GM18498 (cell line): ENCODE results near the gene DRD5.
"Not testable (repeated sequence)": the region's sequence is repeated elsewhere in the genome, so short reads cannot be mapped to it uniquely, and the experiment has no call there.

Experiments
- ATAC-seq: cut with Tn5 transposase; IDR thresholded peaks from one replicate; pipeline ENCODE4 v1.9.1; 2021; ENCODE audit warnings: mild to moderate bottlenecking, moderate library complexity; ENCODE audit not compliant: unreplicated experiment

DRD5 gene

GRCh38 chr4:9781343-9782135 lies at the start of gene DRD5:
TSS of gene DRD5 (plus strand) at chr4:9781634. CDS start at chr4:9782030, 396 bp downstream.
- ATAC-seq, result no peak

- ATAC-seq, result not testable (repeated sequence)
These were observed 49.2 kb upstream of the DRD5 start for GRCh38 chr4:9732256-9732655.

- no peak for ATAC-seq
These were observed 45.9 kb upstream of the DRD5 start for GRCh38 chr4:9735515-9735914.

GRCh38 chr4:9737280-9737679 lies 44.2 kb upstream of the DRD5 start:
- ATAC-seq, result not testable (repeated sequence)

GRCh38 chr4:9743789-9744188 lies 37.6 kb upstream of the DRD5 start:
- ATAC-seq, result not testable (repeated sequence)

- no peak for ATAC-seq
These were observed 35.7 kb upstream of the DRD5 start for GRCh38 chr4:9745782-9746181.

GRCh38 chr4:9758641-9759317 lies 22.7 kb upstream of the DRD5 start:
- no peak for ATAC-seq

- ATAC-seq, result no peak
These were observed 18.5 kb upstream of the DRD5 start for GRCh38 chr4:9762823-9763475.

- ATAC-seq, result no peak
These were observed 17.2 kb upstream of the DRD5 start for GRCh38 chr4:9764155-9764696.

- no peak for ATAC-seq
These were observed 16.3 kb upstream of the DRD5 start for GRCh38 chr4:9765091-9765490.

GRCh38 chr4:9769321-9769720 lies 12.1 kb upstream of the DRD5 start:
- no peak for ATAC-seq

- ATAC-seq, result no peak
These were observed 10.4 kb upstream of the DRD5 start for GRCh38 chr4:9771034-9771433.

- ATAC-seq, result no peak
These were observed 8.0 kb upstream of the DRD5 start for GRCh38 chr4:9773471-9773870.

GRCh38 chr4:9782136-9782436 lies 652 bp downstream of the DRD5 start:
- ATAC-seq, result no peak

GRCh38 chr4:9785891-9786290 lies 4.5 kb downstream of the DRD5 start:
- not testable (repeated sequence) for ATAC-seq

GRCh38 chr4:9792381-9792780 lies 10.9 kb downstream of the DRD5 start:
- no peak for ATAC-seq

GRCh38 chr4:9796641-9797040 lies 15.2 kb downstream of the DRD5 start:
- not testable (repeated sequence) for ATAC-seq

- ATAC-seq, result no peak
These were observed 19.4 kb downstream of the DRD5 start for GRCh38 chr4:9800848-9801247.

GRCh38 chr4:9804918-9805317 lies 23.5 kb downstream of the DRD5 start:
- ATAC-seq, result no peak

GRCh38 chr4:9808077-9808476 lies 26.6 kb downstream of the DRD5 start:
- no peak for ATAC-seq

- ATAC-seq, result no peak
These were observed 30.4 kb downstream of the DRD5 start for GRCh38 chr4:9811806-9812205.
